ENCODE measurements around the gene FHDC1.

The FHDC1 gene

GRCh38 chr4:152983774-152984411 lies 47.8 kb downstream of the FHDC1 start:
- FAIRE-seq: no peak

GRCh38 chr4:152988721-152989553 lies 52.8 kb downstream of the FHDC1 start:
- FAIRE-seq: no peak

- FAIRE-seq: no peak
These were observed 53.4 kb downstream of the FHDC1 start for GRCh38 chr4:152989554-152989970.

- FAIRE-seq: no peak
These were observed 54.5 kb downstream of the FHDC1 start for GRCh38 chr4:152990471-152991131.

DNA sequence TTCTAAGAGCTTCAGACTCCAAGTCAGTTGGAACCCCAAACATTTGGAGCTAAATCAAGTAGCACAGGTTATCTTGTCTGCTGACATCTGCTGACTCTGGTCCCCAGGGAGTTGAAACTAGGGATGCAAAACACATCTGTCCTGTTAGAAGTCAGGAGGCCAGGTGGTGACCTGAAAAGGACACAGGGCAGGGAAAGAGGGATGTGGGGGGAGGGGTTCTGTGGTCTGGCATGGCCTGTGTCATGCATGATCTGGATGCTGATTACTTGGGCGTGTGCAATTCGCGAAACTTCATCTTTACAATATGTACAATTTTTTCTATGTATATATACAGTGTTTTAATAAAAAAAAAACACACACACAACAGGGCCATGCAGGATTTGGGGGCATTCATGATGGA lies 55.3 kb downstream of the FHDC1 start:
- no peak for FAIRE-seq

DNA sequence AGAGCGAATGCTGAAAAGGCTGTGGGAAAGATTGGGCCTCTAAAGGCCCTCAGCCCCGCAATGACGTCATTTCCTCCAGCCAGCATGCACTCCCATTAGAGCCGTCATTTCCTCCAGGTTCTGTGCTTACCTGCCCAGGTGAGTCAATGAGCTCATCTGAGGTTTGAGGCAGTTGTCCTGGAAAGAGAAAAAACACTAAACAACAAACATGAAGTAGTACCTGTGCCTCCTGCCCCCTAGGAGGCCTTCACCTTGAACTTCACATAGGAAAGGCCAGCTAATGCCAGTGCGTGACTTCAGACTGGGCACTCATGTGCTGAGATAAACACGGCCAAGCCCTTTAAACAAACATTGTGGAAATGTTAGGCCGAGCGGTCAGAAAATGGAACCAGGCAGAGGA lies 55.9 kb downstream of the FHDC1 start:
- no peak for FAIRE-seq

GRCh38 chr4:152992466-152992865 lies 56.3 kb downstream of the FHDC1 start:
- no peak for FAIRE-seq

DNA sequence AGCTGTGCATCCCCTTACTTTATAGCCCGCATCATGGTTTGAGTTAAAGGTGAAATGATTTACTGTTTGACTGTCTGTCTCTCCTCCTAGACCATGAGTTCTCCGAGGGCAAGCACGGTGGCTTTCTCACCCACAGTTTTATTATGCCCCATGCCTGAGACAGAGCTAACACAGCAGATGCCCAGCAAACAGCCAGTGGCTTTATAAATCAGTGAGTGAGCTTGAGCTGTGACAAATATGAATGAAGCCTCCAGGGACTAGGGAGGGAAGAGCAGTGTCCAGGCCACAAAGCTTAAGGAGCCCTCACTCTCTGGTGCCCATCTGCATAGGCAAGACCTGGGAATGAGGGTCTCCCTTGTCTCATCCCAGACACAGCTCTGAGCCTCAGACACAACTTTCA lies 57.9 kb downstream of the FHDC1 start:
- FAIRE-seq: no peak

- FAIRE-seq: no peak
These were observed 60.0 kb downstream of the FHDC1 start for GRCh38 chr4:152996111-152996571.

GRCh38 chr4:152996672-152997071 lies 60.5 kb downstream of the FHDC1 start:
- no peak for FAIRE-seq

GRCh38 chr4:152997288-152997687 lies 61.2 kb downstream of the FHDC1 start:
- FAIRE-seq: no peak

DNA sequence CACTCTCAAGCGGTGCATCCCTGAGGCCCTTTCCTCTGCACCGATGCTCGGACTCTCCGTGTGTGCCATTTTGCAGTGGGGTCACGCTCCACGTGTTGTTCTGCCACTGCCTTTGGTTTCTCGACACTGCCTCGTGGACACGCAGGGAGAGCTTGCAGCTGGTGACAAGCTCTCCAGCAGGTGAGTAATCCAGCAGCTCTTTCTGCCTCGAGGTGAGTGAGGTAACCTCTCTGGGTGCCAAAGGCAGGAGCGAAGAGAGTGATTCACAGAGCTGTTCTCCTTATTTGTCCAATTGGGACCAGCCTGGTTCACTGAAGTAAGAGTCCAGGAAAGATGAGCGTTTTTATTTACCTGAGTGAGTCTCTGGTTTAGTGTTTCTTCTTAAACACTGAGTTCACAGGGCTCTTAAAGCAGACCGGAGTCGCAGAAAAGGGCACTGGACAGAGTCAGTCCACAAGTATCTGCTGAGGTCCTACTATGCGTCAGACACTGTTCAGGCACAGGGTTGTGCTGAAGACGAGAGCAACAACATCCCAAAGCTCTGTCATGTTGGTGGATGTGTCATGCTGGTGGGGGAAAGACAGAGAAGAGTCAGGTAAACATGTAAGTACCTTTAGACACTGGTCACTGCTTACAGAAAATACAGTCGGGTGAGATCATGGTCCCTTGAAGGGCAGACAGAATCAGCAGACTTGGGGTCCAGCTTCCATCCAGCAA lies 61.8 kb downstream of the FHDC1 start:
- FAIRE-seq: no peak

- no peak for FAIRE-seq
These were observed 62.7 kb downstream of the FHDC1 start for GRCh38 chr4:152998861-152999260.

DNA sequence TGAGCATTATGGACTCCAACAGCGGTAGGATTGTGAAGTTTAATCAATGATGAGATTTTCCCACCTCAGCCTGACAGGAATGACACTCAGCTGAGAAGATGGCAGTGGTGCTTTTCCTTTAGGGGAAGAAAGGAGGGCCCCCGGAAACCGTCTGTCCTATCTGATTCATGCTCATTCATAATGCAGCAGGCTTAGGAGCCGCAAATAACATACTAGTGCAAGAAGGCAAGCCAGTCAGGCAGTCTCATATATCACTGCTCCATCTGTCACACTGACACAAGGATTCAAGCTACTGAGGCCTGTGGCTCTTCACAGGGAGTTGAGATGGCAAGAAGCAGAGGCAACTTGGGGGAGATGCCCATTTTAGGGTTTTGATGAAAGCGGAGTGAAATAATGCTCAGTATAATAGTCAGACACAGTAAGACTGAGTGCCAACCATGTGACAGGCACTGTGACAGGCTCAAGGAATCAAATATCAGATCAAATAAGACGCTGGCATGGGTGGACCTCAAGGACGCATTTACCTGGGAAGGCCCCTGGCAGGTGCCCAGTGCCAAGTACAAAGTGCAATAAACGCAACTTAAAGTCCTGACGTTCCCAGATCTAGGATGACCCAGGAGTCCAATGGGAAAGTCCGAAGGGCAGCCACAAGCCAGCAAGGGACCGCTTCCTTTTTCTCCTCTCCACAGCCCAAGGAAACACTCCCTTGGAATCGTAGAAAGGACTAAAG lies 63.4 kb downstream of the FHDC1 start:
- FAIRE-seq: no peak

GRCh38 chr4:153000076-153000420 lies 63.9 kb downstream of the FHDC1 start:
- no peak for FAIRE-seq

GRCh38 chr4:153001626-153002025 lies 65.5 kb downstream of the FHDC1 start:
- no peak for FAIRE-seq

DNA sequence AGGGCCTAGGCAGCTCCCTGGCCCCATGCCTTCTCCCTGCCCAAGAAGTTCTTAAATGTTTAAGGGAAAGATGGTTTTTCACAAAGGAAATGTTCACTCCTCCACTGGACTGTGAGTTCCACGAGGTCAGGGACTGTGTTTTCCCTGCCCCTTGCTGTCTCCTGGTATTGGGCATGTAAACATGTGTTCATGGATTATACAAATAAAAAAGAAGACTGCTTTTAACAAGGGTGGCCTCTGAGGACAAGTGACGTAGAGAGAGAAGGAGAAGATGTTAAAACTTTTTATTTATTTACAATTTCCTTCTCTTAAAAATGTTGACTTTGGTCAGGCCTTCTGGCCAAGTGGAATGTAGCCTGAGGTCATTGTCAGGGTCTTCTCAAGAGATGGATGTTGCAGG lies 66.0 kb downstream of the FHDC1 start:
- FAIRE-seq: no peak

DNA sequence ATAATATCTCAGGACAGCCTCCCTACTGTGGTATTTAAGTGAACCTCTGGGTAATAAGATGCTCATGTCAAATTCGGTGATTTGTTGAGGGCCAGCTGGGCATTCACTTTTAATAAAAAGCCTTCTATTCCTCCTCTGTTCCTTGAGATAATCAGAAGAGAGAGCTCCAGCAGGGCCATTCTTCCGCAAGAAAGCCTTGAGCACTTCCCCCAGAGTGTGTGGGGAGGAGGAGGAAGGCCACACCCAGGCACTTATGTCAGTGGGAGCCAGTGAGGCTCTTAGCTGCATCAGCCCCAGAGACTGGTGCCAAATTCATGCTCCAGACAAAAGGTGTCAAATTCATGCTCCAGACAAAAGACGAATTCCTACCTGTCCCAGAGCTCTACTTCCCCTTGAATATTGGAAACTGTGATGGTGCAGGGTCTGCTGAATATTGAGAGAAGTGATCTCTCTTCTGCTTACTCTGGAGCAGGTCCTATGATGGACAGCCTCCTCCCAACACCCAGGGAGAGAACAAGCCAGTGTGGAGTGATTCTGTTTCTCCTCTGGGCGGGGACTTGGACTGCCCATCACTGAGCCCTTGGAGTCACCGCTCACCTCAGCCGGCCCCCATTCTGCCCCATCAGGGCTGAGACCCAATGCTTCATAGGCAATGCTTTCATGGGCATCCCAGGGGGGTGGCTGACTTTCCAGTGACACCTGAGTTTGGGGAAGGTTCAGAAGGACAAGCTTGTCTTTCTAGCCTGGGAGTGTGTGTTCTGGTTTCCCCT lies 68.1 kb downstream of the FHDC1 start:
- FAIRE-seq: no peak

- no peak for FAIRE-seq
These were observed 69.8 kb downstream of the FHDC1 start for GRCh38 chr4:153005899-153006381.

DNA sequence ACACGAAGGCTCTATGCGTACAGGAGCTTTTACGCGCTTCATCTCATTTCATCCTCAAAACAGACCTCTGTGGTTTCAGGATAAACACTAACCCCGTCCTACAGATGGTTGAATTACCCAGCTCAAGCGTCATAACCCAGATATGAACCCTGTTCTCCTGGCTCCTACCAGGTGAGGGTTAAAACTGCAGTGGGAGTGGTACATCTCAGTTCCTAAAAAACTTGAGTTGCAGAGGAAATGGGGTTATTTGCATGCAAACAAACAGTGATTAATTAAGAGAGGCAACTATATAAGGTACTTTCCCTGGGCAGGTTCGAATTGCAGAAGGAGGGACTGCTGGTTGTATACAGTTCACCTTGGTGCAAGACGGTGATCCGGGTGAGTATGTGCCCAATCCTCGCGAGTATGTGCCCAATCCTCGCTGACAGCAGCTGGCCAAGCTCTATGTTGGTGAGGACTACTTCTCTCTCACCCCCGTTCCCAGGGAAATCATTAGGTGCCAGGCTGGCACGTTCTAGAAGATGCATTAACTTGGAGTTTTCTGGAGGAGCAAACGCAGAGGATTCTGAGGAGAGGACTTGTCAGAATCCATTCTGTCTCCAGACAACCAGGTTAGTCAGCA lies 72.6 kb downstream of the FHDC1 start:
- no peak for FAIRE-seq

DNA sequence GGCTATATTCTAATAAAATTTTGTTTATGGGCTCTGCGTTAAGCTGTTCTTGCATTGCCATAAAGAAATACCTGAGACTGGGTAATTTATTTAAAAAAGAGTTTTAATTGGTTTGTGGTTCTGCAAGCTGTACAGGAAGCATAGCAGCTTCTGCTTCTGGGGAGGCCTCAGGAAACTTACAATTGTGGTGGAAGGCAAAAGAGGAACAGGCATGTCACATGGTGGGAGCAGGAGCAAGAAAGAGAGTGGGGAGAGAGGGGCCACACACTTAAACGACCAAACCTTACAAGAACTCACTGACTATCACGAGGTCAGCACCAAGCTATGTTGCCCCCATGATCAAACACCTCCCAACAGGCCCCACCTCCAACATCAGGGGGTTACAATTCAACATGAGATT lies 74.0 kb downstream of the FHDC1 start:
- no peak for FAIRE-seq
